ENCODE data around the gene STAT3. TPM values are rescaled to one million over a fixed set of nuclear protein-coding genes. Genes with fewer than 3 reads are reported as not detected.
"Not testable (repeated sequence)": the region's sequence is repeated elsewhere in the genome, so short reads cannot be mapped to it uniquely, and the experiment has no call there.

Gene STAT3
- total and polyA plus RNA-seq, 12 donors = 33.9 to 398 (median 109) TPM

DNA sequence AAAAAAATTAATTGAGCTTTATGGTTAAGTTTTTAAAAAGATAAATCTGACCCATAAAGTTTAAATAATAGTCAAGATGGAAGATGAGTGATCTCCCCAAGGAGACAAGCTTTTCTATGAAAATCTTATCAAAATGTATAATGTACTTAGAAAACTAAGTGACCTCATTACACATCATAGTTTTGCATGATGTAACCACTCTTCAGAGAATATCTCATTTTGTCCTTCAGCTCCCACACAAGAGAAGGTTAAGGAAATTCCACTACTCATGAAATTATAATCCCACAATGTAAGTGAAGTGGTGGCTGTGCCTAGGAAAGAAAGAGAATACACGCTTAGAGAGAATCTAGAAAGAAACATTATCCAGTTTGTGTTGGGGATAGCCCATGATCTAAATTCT lies 14.3 kb downstream of the STAT3 start:
- peaks cover under 1 to 65% (median 26%) of the 10 kb centered on the region in 9 donors for H3K4me1 ChIP-seq
- H3K36me3 ChIP-seq = peaks cover 0 to 51% (median 0%) of the 10 kb centered on the region in 9 donors
- peaks cover 0 to 7% (median 0%) of the 10 kb centered on the region in 11 donors for H3K9me3 ChIP-seq
- H3K27ac ChIP-seq = no peak overlapping the region
- no peak for DNase-seq
- intact Hi-C loops (cut with DNase I) = no loop called here
- no peak overlapping the region for H3K4me3 ChIP-seq
- 96 to 97% methylated on average over 1 of the region's 1 CpG for WGBS, 2 donors
- TF ChIP-seq, protein P1, sequence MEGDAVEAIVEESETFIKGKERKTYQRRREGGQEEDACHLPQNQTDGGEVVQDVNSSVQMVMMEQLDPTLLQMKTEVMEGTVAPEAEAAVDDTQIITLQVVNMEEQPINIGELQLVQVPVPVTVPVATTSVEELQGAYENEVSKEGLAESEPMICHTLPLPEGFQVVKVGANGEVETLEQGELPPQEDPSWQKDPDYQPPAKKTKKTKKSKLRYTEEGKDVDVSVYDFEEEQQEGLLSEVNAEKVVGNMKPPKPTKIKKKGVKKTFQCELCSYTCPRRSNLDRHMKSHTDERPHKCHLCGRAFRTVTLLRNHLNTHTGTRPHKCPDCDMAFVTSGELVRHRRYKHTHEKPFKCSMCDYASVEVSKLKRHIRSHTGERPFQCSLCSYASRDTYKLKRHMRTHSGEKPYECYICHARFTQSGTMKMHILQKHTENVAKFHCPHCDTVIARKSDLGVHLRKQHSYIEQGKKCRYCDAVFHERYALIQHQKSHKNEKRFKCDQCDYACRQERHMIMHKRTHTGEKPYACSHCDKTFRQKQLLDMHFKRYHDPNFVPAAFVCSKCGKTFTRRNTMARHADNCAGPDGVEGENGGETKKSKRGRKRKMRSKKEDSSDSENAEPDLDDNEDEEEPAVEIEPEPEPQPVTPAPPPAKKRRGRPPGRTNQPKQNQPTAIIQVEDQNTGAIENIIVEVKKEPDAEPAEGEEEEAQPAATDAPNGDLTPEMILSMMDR (IDR thresholded peaks at IDR 0.05) = no peak
- H3K27me3 ChIP-seq = no peaks in the 10 kb centered on the region
- ATAC-seq = no peak

DNA sequence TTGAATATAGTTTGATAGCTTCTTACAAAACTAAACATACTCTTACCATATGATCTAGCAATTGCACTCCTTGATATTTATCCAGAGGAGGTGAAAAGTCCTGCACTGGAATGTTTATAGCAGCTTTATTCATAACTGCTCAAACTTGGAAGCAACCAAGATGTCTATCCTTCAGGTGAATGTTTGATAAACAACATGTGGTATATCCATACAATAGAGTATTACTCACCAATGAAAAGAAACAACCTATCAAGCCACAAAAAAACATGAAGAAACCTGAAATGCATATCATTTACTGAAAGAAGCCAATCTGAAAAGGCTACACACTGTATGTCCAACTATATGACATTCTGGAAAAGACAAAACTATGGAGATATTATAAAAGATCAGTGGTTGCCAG lies 16.1 kb downstream of the STAT3 start:
- peaks cover 0 to 51% (median 0%) of the 10 kb centered on the region in 9 donors for H3K36me3 ChIP-seq
- H3K4me1 ChIP-seq = peaks cover 11 to 65% (median 24%) of the 10 kb centered on the region in 9 donors
- ATAC-seq (no peak), DNase-seq (no peak)
- H3K27ac ChIP-seq = no peak overlapping the region
- intact Hi-C loops (cut with DNase I) = no loop called here
- H3K27me3 ChIP-seq = no peaks in the 10 kb centered on the region
- TF ChIP-seq, protein P1 (IDR thresholded peaks at IDR 0.05) = no peak
- no peak overlapping the region for H3K4me3 ChIP-seq
- H3K9me3 ChIP-seq = peaks cover 0 to 7% (median 0%) of the 10 kb centered on the region in 11 donors

DNA sequence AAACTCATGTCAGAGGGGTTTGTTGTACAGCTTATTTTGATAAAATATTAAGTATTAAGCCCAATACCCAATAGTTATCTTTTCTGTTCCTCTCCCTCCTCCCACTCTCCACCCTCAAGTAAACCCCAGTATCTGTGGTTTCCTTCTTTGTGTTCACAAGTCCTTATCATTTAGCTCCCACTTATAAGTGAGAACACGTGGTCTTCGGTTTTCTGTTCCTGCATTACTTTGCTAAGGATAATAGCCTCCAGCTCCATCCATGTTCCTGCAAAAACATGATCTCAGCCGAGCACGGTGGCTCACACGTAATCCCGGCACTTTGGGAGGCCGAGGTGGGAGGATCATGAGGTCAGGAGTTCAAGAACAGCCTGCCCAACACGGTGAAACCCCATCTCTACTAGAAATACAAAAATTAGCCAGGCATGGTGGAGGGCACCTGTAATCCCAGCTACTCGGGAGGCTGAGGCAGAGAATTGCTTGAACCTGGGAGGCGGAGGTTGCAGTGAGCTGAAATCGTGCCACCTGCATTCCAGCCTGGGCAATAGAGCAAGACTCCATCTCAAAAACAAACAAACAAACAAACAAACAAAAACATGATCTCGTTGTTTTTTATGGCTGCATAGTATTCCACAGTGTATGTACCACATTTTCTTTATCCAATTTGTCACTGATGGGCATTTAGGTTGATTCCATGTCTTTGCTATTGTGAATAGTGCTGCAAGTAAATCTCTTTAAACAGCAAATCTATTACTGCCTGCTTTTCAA lies 19.3 kb downstream of the STAT3 start:
- H3K4me3 ChIP-seq; H3K27ac ChIP-seq; H3K27me3 ChIP-seq; H3K9me3 ChIP-seq; ATAC-seq; DNase-seq; intact Hi-C loops (cut with DNase I): not testable (repeated sequence)
- peaks cover 0 to 48% (median 0%) of the 10 kb centered on the region in 9 donors for H3K36me3 ChIP-seq
- 66 to 72% methylated on average over 12 of the region's 12 CpGs for WGBS, 2 donors
- H3K4me1 ChIP-seq = peaks cover 11 to 68% (median 45%) of the 10 kb centered on the region in 9 donors

DNA sequence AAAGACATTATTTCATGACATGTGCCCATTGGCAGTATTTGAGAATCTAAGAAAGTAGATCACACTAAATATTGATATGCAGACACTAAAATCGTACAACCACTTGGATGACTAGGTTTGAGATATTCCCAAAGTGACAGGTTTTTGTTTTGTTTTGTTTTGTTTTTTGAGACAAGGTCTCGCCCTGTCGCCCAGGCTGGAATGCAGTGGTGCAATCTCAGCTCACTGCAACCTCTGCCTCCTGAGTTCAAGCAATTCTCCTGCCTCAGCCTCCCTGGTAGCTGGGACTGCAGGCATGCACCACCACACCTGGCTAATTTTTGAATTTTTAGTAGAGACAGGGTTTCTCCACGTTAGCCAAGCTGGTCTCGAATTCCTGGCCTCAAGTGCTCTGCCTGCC lies 19.9 kb downstream of the STAT3 start:
- H3K9me3 ChIP-seq; ATAC-seq; intact Hi-C loops (cut with DNase I); H3K4me3 ChIP-seq; DNase-seq; H3K27me3 ChIP-seq: not testable (repeated sequence)
- 83 to 85% methylated on average over 5 of the region's 5 CpGs for WGBS, 2 donors
- Histone ChIP-seq H3K36me3 (peaks cover 0 to 41% (median 0%) of the 10 kb centered on the region in 9 donors), H3K4me1 (peaks cover 11 to 74% (median 50%) of the 10 kb centered on the region in 9 donors), H3K27ac (peak overlapping the region in 1 of 10 donors; percentile 75)

DNA sequence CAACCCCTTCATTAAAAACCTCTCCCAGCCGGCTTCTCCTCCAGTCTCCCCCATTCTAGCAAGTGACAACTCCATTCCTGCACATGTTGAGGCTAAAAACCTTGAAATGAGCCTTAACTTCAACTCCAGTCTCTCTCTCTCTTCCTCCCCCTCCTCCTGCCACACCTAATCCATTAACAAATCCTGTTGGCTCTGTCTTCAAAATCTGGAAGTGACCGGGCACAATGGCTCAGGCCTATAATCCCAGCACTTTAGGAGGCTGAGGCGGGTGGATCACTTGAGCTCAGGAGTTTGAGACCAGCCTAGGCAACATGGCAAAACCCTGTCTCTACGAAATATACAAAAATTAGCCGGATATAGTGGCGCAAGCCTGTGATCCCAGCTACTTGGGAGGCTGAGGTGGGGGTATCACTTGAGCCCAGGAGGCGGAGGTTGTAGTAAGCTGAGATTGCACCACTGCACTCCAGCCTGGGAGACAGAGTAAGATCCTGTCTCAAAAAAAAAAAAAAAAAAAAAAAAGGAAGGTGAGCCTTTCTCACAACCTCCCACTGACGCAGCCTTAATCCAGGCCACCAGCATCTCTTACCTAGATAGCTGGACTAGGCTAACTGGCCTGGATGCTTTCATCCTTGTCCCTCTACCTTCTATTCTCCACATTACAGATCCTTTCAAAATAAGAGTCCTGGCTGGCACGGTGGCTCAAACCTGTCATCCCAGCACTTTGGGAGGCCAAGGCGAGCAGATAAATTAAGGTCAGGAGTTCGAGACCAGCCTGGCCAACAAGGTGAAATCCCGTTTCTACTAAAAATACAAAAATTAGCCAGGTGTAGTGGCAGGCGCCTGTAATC lies 21.8 kb downstream of the STAT3 start:
- intact Hi-C loops (cut with DNase I); H3K9me3 ChIP-seq; ATAC-seq; DNase-seq; H3K27me3 ChIP-seq: not testable (repeated sequence)
- peak overlapping the region in 1 of 10 donors; percentile 1 for H3K4me3 ChIP-seq
- 82 to 89% methylated on average over 13 of the region's 13 CpGs for WGBS, 2 donors
- peaks cover 19 to 93% (median 69%) of the 10 kb centered on the region in 9 donors for H3K4me1 ChIP-seq
- peaks cover 0 to 39% (median 0%) of the 10 kb centered on the region in 9 donors for H3K36me3 ChIP-seq
- peak overlapping the region in 1 of 10 donors; percentile 75 for H3K27ac ChIP-seq
